ENCODE measurements around the gene RPL19. TPM values are rescaled to one million over a fixed set of nuclear protein-coding genes. Genes with fewer than 3 reads are reported as not detected.

Gene RPL19
- polyA plus RNA-seq, 1 donor (not counting 4 experiments of a cell fraction or from before 2014, with no cell fraction given) = 1,957 TPM

GRCh38 chr17:39183045-39183444, 17.0 kb upstream of the RPL19 start:
- Histone ChIP-seq H3K36me3 (ENCODE audit: control insufficient read depth in 2 of 2, extremely low read depth in 1 of 2, insufficient read depth in 2 of 2, low read length in 2 of 2) (peaks cover 21 to 30% of the 10 kb centered on the region in 2 experiments), H3K4me3 (ENCODE audit: control insufficient read depth in 2 of 3, extremely low read depth in 1 of 3, insufficient read depth in 2 of 3, low read depth in 1 of 3, low read length in 3 of 3) (no peak overlapping the region)

GRCh38 chr17:39183720-39184119, 16.4 kb upstream of the RPL19 start:
- Histone ChIP-seq H3K4me1 (ENCODE audit: control insufficient read depth, extremely low read depth, insufficient read depth, low read length) (peaks cover 2% of the 10 kb centered on the region), H3K9me3 (ENCODE audit: control insufficient read depth, low read depth, low read length) (no peaks in the 10 kb centered on the region), H3K9ac (ENCODE audit: control insufficient read depth, extremely low read depth, insufficient read depth, low read length) (no peak overlapping the region), H3K4me2 (ENCODE audit: control insufficient read depth, extremely low read depth, insufficient read depth, low read depth, low read length) (no peak overlapping the region), H2AFZ (ENCODE audit: control insufficient read depth, low read length) (no peak overlapping the region), H3K9me1 (ENCODE audit: control insufficient read depth, extremely low read depth, insufficient read depth, low read length) (no peaks in the 10 kb centered on the region), H3K27ac (ENCODE audit: control insufficient read depth, insufficient read depth, low read length) (no peak overlapping the region), H3K79me2 (ENCODE audit: control insufficient read depth, insufficient read depth, low read length) (no peaks in the 10 kb centered on the region), H3K4me3 (ENCODE audit: control insufficient read depth in 2 of 3, extremely low read depth in 1 of 3, insufficient read depth in 2 of 3, low read depth in 1 of 3, low read length in 3 of 3) (no peak overlapping the region), H4K20me1 (ENCODE audit: control insufficient read depth, extremely low read depth, insufficient read depth, low read length) (no peaks in the 10 kb centered on the region), H3K27me3 (ENCODE audit: control insufficient read depth, extremely low read depth, insufficient read depth, low read length) (no peaks in the 10 kb centered on the region), H3K36me3 (ENCODE audit: control insufficient read depth in 2 of 2, extremely low read depth in 1 of 2, insufficient read depth in 2 of 2, low read length in 2 of 2) (peaks cover 20 to 30% of the 10 kb centered on the region in 2 experiments)
- dilution Hi-C loops (cut with MboI; ENCODE audit: extremely low pct_ligation_motif_present, low sequenced_read_pairs) = no loop called here
- FAIRE-seq (no peak), DNase-seq (ENCODE audit: low read depth, low spot score) (no peak)
- TF ChIP-seq CTCF (optimal IDR thresholded peaks at IDR 0.05 in 1 of 3, IDR thresholded peaks at IDR 0.05 in 1 of 3, conservative IDR thresholded peaks at IDR 0.05 in 1 of 3; ENCODE audit: extremely low read depth in 1 of 3, insufficient read depth in 2 of 3, low read length in 3 of 3) (no peak), EZH2 (IDR thresholded peaks at IDR 0.05; ENCODE audit: low read length) (no peak)

More at GRCh38 chr17:39183045-39183444, 17.0 kb upstream of the RPL19 start:
- dilution Hi-C loops (cut with MboI; ENCODE audit: extremely low pct_ligation_motif_present, low sequenced_read_pairs) = no loop called here
- no peak overlapping the region for H3K4me2 ChIP-seq (ENCODE audit: control insufficient read depth, extremely low read depth, insufficient read depth, low read depth, low read length)
- no peaks in the 10 kb centered on the region for H3K9me3 ChIP-seq (ENCODE audit: control insufficient read depth, low read depth, low read length)
- FAIRE-seq (no peak), DNase-seq (ENCODE audit: low read depth, low spot score) (no peak)
- no peaks in the 10 kb centered on the region for H3K9me1 ChIP-seq (ENCODE audit: control insufficient read depth, extremely low read depth, insufficient read depth, low read length)
- TF ChIP-seq EZH2 (IDR thresholded peaks at IDR 0.05; ENCODE audit: low read length) (no peak), CTCF (optimal IDR thresholded peaks at IDR 0.05 in 1 of 3, IDR thresholded peaks at IDR 0.05 in 1 of 3, conservative IDR thresholded peaks at IDR 0.05 in 1 of 3; ENCODE audit: extremely low read depth in 1 of 3, insufficient read depth in 2 of 3, low read length in 3 of 3) (no peak)
- H2AFZ ChIP-seq (ENCODE audit: control insufficient read depth, low read length) = no peak overlapping the region
- H3K27me3 ChIP-seq (ENCODE audit: control insufficient read depth, extremely low read depth, insufficient read depth, low read length) = no peaks in the 10 kb centered on the region
- H4K20me1 ChIP-seq (ENCODE audit: control insufficient read depth, extremely low read depth, insufficient read depth, low read length) = no peaks in the 10 kb centered on the region
- H3K4me1 ChIP-seq (ENCODE audit: control insufficient read depth, extremely low read depth, insufficient read depth, low read length) = peaks cover 7% of the 10 kb centered on the region
- H3K79me2 ChIP-seq (ENCODE audit: control insufficient read depth, insufficient read depth, low read length) = no peaks in the 10 kb centered on the region
- H3K27ac ChIP-seq (ENCODE audit: control insufficient read depth, insufficient read depth, low read length) = no peak overlapping the region
- no peak overlapping the region for H3K9ac ChIP-seq (ENCODE audit: control insufficient read depth, extremely low read depth, insufficient read depth, low read length)

Measured in keratinocyte (primary cell).